GM21390 (cell line): Measurements from ENCODE around the gene PTPN6.

Experiments used
- ATAC-seq: cut with Tn5 transposase; IDR thresholded peaks from one replicate; pipeline ENCODE4 v1.9.1; 2021; ENCODE audit not compliant: unreplicated experiment

PTPN6 gene

GRCh38 chr12:7001921-7002591 lies 50.9 kb downstream of the PTPN6 start:
- no peak for ATAC-seq

GRCh38 chr12:7004287-7004803 lies 53.2 kb downstream of the PTPN6 start:
- no peak for ATAC-seq

DNA sequence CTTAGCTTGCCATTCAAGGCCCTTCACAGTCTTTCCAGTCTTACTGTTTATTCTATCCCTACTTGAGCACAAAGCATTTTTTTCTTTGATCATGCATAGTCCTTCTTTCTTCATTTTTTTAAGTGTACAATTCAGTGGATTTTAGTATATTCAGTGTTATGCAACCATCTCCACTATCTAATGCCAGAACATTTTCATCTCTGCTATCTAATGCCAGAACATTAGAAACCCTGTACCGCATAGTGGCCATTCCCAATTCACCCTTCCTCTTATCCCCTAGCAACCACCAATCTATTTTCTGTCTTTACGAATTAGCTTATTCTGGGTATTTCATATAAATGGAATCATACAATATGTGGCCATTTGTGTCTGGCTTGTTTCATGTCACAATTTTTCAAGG lies 53.7 kb downstream of the PTPN6 start:
- ATAC-seq = no peak

- no peak for ATAC-seq
Observed at GRCh38 chr12:7005311-7005710, 54.2 kb downstream of the PTPN6 start.

DNA sequence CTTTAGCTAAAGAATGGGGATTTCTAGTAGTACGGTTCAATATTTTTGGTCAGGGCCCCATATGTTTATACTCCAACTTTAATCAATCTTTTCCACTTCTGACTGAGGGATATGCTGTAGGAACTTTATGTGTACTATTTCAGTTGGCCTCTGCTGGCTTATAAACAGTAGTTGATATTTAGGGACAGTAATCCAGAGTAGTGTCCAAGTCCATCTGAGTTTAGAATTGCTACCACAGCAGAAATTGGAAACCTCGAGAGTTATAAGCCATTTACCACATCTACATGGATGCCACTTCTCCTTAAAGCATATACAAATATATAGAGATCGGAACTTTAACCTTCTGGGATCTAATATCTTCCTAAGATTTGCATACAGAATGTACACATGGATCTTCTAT lies 55.5 kb downstream of the PTPN6 start:
- no peak for ATAC-seq

DNA sequence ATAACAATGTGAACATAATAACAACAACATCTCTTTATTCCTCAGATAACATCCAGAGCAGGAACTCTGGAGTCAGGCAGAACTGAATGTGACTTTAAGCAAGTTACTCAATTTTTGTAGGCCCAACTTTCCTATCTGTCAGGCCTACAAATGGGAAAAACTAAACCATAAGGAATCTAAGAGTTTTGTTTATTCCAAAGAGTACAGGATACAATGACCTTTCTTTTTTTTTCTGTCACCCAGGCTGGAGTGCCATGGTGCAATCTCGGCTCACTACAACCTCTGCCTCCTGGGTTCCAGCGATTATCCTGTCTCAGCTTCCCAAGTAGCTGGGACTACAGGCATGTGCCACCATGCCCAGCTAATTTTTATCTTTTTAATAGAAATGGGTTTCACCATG lies 57.7 kb downstream of the PTPN6 start:
- ATAC-seq = no peak

DNA sequence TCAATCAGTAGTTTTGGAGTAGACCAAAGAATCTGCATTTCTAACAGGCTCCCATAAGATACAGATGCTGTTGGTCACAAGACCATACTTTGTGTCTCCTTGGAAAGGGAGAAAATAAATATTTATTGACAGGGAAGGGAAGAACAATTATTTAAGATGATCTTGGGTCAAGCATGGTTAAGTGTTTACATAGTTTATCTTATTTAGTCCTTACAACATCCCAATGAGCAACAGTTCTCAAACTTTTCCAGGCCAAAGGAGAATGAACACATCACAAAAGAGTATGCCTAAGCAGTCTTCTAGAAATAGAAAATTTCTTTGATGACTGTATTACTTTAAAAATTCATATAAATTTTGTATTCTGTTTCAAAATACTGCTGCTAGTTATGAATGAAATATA lies 58.4 kb downstream of the PTPN6 start:
- ATAC-seq = no peak
